ENCODE measurements around the gene INPP4B.

The INPP4B gene

GRCh38 chr4:142718981-142719380, 127.1 kb downstream of the INPP4B start:
- no peak for DNase-seq (ENCODE audit: low read depth)

GRCh38 chr4:142715727-142716126, 130.4 kb downstream of the INPP4B start:
- DNase-seq (ENCODE audit: low read depth), result no peak
- TF ChIP-seq, protein P1, sequence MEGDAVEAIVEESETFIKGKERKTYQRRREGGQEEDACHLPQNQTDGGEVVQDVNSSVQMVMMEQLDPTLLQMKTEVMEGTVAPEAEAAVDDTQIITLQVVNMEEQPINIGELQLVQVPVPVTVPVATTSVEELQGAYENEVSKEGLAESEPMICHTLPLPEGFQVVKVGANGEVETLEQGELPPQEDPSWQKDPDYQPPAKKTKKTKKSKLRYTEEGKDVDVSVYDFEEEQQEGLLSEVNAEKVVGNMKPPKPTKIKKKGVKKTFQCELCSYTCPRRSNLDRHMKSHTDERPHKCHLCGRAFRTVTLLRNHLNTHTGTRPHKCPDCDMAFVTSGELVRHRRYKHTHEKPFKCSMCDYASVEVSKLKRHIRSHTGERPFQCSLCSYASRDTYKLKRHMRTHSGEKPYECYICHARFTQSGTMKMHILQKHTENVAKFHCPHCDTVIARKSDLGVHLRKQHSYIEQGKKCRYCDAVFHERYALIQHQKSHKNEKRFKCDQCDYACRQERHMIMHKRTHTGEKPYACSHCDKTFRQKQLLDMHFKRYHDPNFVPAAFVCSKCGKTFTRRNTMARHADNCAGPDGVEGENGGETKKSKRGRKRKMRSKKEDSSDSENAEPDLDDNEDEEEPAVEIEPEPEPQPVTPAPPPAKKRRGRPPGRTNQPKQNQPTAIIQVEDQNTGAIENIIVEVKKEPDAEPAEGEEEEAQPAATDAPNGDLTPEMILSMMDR (conservative IDR thresholded peaks at IDR 0.05; ENCODE audit: low read length), result no peak
- no peak overlapping the region for H3K4me3 ChIP-seq (ENCODE audit: low read length)

More at GRCh38 chr4:142718981-142719380, 127.1 kb downstream of the INPP4B start:
- no peak overlapping the region for H3K4me3 ChIP-seq (ENCODE audit: low read length)
- TF ChIP-seq, protein P1 (conservative IDR thresholded peaks at IDR 0.05; ENCODE audit: low read length), result no peak

DNA sequence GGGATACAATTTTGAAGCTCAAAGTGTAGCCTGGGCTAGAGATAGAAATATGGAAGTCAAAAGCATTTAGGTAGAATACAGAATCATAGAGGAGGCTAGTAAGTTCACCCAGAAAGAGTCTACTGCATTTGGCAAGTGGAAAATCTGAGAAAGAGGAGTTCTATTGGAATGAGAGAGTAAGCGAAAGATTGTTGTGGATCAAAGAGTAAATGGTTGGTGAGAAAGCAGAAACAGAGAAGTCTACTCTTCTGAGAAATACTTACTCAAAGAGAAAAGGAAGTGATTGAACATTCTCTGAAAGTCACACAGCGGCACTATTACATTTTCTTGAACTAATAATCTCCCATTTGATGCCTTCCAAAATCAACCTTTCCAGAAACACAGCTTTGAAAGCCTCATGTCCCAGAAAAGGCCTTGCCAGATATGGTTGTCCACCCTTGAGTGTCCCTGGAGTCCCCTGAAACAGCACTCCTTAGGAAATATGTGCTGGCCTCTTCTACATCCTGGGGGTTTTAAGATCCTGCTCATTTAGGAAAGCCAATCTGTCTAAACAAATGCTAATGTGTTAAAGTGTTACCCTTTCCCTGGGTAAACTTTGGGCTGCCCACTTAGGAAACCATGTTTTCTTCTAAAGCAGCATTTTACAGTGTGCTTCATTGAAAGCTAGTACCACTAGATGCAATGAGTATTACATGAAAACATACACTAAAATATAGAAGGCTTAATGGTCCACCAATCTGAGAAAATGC, 132.6 kb downstream of the INPP4B start:
- no peak overlapping the region for H3K4me3 ChIP-seq (ENCODE audit: low read length)
- TF ChIP-seq, protein P1 (conservative IDR thresholded peaks at IDR 0.05; ENCODE audit: low read length), result no peak
- DNase-seq (ENCODE audit: low read depth), result no peak

- TF ChIP-seq, protein P1 (conservative IDR thresholded peaks at IDR 0.05; ENCODE audit: low read length), result no peak
- DNase-seq (ENCODE audit: low read depth), result no peak
Observed at GRCh38 chr4:142708231-142708630, 137.9 kb downstream of the INPP4B start.

DNA sequence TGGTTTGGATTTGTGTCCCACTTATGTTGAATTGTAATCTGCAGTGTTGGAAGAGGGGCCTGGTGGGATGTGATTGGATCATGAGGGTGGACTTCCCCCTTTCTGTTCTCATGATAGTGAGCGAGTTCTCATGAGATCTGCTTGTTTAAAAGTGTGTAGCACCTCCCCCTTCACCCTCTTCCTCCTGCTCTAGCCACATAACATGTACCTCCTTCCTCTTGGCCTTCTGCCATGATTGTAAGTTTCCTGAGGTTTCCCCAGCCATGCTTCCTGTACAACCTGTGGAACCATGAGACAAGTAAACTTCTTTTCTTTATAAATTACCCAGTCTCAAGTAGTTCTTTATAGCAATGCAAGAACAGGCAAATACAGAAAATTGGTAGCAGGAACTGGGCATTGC, 138.7 kb downstream of the INPP4B start:
- no peak for DNase-seq (ENCODE audit: low read depth)
- no peak overlapping the region for H3K4me3 ChIP-seq (ENCODE audit: low read length)
- TF ChIP-seq, protein P1 (conservative IDR thresholded peaks at IDR 0.05; ENCODE audit: low read length), result no peak

More at GRCh38 chr4:142708231-142708630, 137.9 kb downstream of the INPP4B start:
- H3K4me3 ChIP-seq (ENCODE audit: low read length), result no peak overlapping the region

DNA sequence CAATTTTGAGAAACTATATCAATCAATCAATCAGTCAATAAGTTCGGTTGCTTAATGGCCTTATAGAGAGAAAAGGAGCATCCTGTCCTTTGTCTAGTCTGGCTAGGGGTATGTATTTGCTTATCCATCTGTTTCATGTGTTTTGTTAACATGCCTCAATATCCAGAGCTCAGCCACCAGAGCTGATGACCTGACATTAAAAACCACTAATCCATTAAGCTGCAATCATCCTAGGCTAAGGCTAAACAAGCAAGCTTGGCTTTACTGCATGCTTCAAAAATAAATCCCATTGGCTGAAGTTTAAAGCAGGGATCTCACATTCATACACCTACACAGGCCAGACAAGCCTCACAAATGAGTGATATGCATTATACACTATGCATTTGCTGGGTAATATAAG, 139.7 kb downstream of the INPP4B start:
- TF ChIP-seq, protein P1 (conservative IDR thresholded peaks at IDR 0.05; ENCODE audit: low read length), result no peak
- DNase-seq (ENCODE audit: low read depth), result no peak
- no peak overlapping the region for H3K4me3 ChIP-seq (ENCODE audit: low read length)

GRCh38 chr4:142705820-142706219, 140.3 kb downstream of the INPP4B start:
- TF ChIP-seq, protein P1 (conservative IDR thresholded peaks at IDR 0.05; ENCODE audit: low read length), result no peak
- no peak for DNase-seq (ENCODE audit: low read depth)
- no peak overlapping the region for H3K4me3 ChIP-seq (ENCODE audit: low read length)
